Kidney (tissue), 14 donors: ENCODE results near the gene SRPX2. TPM values are rescaled to one million over a fixed set of nuclear protein-coding genes. Genes with fewer than 3 reads are reported as not detected.
A peak's percentile ranks its signal among the peaks of the same experiment; 100 is the strongest.

Source experiments
- DNase-seq, 5 donors: peaks; one replicate each; pipeline ENCODE4 v3.0.0-alpha.2; 2013 to 2020
- FAIRE-seq: peaks from 2 replicates; lab custom pipeline; 2012; peaks lifted over from hg19 to GRCh38; lab: Jason Lieb, UNC
- H3K27ac ChIP-seq, 2 donors: one replicate each; pipeline ENCODE4 v1.7.0; 2013; ENCODE audit warnings: low read depth in 2 of 2, low read length in 2 of 2, inconsistent platforms in 1 of 2
- H3K27me3 ChIP-seq: one replicate; pipeline ENCODE4 v1.7.1; 2013; ENCODE audit warnings: low read length, inconsistent platforms; ENCODE audit not compliant: control insufficient read depth, insufficient read depth
- H3K36me3 ChIP-seq, 3 donors: one replicate each; pipeline versions ENCODE4 v1.7.0 to v1.7.1; 2013; ENCODE audit warnings: low read length in 3 of 3, control low read depth in 1 of 3, inconsistent platforms in 1 of 3; ENCODE audit not compliant: insufficient read depth in 3 of 3, control insufficient read depth in 2 of 3
- H3K4me1 ChIP-seq, 3 donors: one replicate each; pipeline versions ENCODE4 v1.7.0 to v1.7.1; 2013; ENCODE audit warnings: low read length in 3 of 3, inconsistent platforms in 1 of 3, low read depth in 1 of 3; ENCODE audit not compliant: control insufficient read depth in 2 of 3, insufficient read depth in 2 of 3
- H3K4me3 ChIP-seq, 3 donors: one replicate each; pipeline versions ENCODE4 v1.7.0 to v1.8.1; 2013; ENCODE audit warnings: low read length in 3 of 3, control low read depth in 1 of 3, inconsistent platforms in 1 of 3
- H3K9ac ChIP-seq, 3 donors: one replicate each; pipeline versions ENCODE4 v1.7.0 to v1.7.1; 2013; ENCODE audit warnings: low read length in 3 of 3, control low read depth in 1 of 3, inconsistent platforms in 1 of 3
- H3K9me3 ChIP-seq, 3 donors: one replicate each; pipeline versions ENCODE4 v1.7.0 to v1.7.1; 2013; ENCODE audit warnings: low read length in 3 of 3, control low read depth in 1 of 3, inconsistent platforms in 1 of 3; ENCODE audit not compliant: control insufficient read depth in 2 of 3, insufficient read depth in 1 of 3
- intact Hi-C: fragments of 100-400 bp; cut with DNase I; formaldehyde crosslinking; loops from one replicate; pipeline ENCODE4 v1.11.1; 2022
- polyA plus RNA-seq: library from polyadenylated mRNA; stranded (reverse); fragments of 350-450 nt; fragmentation: Illumina TruSeq; extraction: RNeasy Lipid Tissue Mini Kit (QIAGEN cat#74804); gene quantifications from one replicate; pipeline ENCODE4 v1.2.3, GENCODE V29; 2014; ENCODE audit warnings: low read depth, low replicate concordance; ENCODE audit not compliant: insufficient read depth
- total RNA-seq: library from RNA; stranded (reverse); fragmentation: NEBNext Ultra II Directional; extraction: Animal tissue kit (Norgen Biotek cat#: 25700); gene quantifications from one replicate; pipeline ENCODE4 v1.2.1, GENCODE V29; 2021
- TF ChIP-seq, protein P1 (sequence below): IDR thresholded peaks from 3 replicates; pipeline ENCODE4 v1.5.1; 2012; ENCODE audit warnings: mild to moderate bottlenecking, moderate library complexity, borderline replicate concordance; ENCODE audit not compliant: insufficient read depth; ENCODE audit errors: extremely low read depth
- donor health status: control.
- donor health status: control.
- donor health status: control.
- donor health status: control.
- donor health status: control.
- donor health status: DM: yes; HTN: yes; CAD: no.
- donor health status: Normal renal cell carcinoma (clear cell type).

The SRPX2 gene
- total and polyA plus RNA-seq, 2 donors from 2014 or later = 3.2 to 4.5 TPM

DNA sequence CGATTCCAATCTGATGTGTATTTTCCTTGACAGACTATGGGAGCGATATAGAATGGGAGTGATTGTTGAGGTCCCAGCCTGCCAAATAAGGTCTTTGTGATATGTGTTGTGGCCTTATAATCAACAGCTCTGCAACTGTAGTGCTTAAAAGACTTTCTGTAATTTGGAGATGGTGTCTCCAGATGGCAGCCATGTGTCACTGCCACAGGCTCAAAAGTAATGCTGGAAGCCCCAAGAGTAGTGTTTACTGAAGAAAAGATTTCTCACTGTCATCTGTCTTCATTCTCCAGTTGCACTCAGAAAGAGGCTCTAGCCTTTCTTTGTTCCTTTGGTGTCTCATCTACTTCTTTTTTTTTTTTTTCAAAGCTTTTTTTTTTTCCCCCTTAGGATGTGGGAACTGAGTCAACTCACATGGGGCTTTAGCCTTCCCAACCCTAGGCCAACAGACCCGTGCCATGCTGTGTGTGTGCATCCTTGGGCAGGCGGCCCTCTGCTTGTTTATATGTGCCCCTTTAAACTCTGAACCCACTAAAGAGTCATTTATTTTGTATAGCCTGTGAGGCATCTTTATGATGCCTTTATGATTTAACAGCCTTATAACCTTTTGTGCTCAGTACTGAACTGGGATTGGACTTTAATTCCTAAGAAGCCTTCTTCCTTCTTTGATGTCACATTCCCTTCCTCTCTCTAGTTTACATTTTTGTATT, 15.6 kb downstream of the SRPX2 start:
- H3K9me3 ChIP-seq = no peaks in the 10 kb centered on the region
- DNase-seq = no peak
- FAIRE-seq = no peak
- no peak overlapping the region for H3K9ac ChIP-seq
- H3K27ac ChIP-seq = no peak overlapping the region
- H3K4me1 ChIP-seq = no peaks in the 10 kb centered on the region
- H3K36me3 ChIP-seq = no peaks in the 10 kb centered on the region
- H3K4me3 ChIP-seq = no peak overlapping the region
- TF ChIP-seq, protein P1, sequence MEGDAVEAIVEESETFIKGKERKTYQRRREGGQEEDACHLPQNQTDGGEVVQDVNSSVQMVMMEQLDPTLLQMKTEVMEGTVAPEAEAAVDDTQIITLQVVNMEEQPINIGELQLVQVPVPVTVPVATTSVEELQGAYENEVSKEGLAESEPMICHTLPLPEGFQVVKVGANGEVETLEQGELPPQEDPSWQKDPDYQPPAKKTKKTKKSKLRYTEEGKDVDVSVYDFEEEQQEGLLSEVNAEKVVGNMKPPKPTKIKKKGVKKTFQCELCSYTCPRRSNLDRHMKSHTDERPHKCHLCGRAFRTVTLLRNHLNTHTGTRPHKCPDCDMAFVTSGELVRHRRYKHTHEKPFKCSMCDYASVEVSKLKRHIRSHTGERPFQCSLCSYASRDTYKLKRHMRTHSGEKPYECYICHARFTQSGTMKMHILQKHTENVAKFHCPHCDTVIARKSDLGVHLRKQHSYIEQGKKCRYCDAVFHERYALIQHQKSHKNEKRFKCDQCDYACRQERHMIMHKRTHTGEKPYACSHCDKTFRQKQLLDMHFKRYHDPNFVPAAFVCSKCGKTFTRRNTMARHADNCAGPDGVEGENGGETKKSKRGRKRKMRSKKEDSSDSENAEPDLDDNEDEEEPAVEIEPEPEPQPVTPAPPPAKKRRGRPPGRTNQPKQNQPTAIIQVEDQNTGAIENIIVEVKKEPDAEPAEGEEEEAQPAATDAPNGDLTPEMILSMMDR = no peak
- H3K27me3 ChIP-seq = no peaks in the 10 kb centered on the region
- intact Hi-C loops = no loop called here

DNA sequence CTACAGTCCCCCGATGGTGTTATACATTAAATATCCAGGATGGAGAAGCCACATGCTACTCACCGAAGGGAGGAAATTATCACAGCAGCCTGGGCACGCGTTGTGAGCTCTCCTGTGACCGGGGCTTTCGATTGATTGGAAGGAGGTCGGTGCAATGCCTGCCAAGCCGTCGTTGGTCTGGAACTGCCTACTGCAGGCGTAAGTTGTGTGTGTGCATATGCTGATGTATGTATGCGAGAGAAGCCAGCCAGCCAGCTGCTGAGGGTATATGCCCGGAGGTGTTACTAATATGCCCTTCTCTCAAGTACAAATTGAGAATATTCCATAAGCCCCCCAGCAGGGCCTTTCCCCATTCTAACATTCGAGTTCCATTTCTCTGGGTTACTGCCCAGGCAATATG, 18.2 kb downstream of the SRPX2 start:
- TF ChIP-seq, protein P1 = no peak
- Histone ChIP-seq H3K9ac (no peak overlapping the region), H3K4me1 (no peaks in the 10 kb centered on the region), H3K9me3 (no peaks in the 10 kb centered on the region), H3K27ac (no peak overlapping the region), H3K36me3 (no peaks in the 10 kb centered on the region), H3K27me3 (no peaks in the 10 kb centered on the region), H3K4me3 (no peak overlapping the region)
- FAIRE-seq = no peak
- intact Hi-C loops = no loop called here
- DNase-seq = peak in 1 of 5 donors; percentile 62

DNA sequence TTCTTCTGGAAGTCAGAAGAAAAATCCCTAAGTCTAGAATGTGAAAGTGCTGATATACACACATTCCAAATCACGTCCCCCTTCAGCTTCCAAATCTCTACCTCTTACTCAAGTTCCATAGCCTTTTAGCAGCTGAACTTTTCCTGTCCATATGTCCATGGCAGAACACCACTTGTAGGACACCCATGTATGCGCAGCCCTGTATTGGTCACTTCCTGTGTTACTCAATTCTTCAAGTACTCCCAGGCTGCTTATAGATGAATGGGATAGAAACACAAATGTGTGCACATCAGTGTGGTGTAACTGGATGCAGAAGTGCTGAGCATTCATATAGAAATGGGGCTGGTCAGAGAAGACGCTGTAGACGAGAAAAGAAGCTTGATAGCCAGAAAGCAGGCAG, 18.8 kb downstream of the SRPX2 start:
- Histone ChIP-seq H3K4me3 (no peak overlapping the region), H3K9ac (no peak overlapping the region), H3K4me1 (no peaks in the 10 kb centered on the region), H3K27me3 (no peaks in the 10 kb centered on the region), H3K27ac (no peak overlapping the region), H3K36me3 (no peaks in the 10 kb centered on the region), H3K9me3 (no peaks in the 10 kb centered on the region)
- TF ChIP-seq, protein P1 = no peak
- DNase-seq (no peak), FAIRE-seq (no peak)
- intact Hi-C loops = no loop called here
